ENCODE data around the gene ARAP2.

Gene ARAP2

GRCh38 chr4:36264207-36264826 lies 20.0 kb upstream of the ARAP2 start:
- DNase-seq, result no peak

DNA sequence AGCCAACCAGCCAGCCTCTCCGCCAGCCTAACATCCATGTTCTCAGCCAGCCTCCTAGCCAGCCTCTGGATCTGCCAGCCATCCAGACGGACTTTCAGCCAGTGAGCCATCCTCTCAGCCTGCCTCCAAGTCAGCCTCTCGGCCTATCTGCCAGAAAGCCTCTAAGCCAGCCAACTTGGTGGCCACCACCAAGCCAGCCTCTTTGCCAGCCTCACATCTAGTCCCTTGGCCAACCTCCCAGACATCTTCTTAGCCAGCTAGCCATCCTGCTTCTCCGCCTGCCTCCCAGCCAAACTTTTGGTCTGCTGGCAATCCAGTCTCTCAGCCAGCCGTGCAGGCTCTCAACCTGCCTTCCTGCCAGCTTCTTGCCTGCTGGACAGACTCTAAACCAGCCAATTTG lies 16.4 kb upstream of the ARAP2 start:
- no peak for DNase-seq

GRCh38 chr4:36256398-36256891 lies 12.1 kb upstream of the ARAP2 start:
- DNase-seq, result peak in 1 of 2 donors; percentile 3

- peak; percentile 22 to 45 for DNase-seq
Measured at GRCh38 chr4:36255577-36255976, 11.3 kb upstream of the ARAP2 start.

GRCh38 chr4:36254371-36254770 lies 10.1 kb upstream of the ARAP2 start:
- no peak for DNase-seq

DNA sequence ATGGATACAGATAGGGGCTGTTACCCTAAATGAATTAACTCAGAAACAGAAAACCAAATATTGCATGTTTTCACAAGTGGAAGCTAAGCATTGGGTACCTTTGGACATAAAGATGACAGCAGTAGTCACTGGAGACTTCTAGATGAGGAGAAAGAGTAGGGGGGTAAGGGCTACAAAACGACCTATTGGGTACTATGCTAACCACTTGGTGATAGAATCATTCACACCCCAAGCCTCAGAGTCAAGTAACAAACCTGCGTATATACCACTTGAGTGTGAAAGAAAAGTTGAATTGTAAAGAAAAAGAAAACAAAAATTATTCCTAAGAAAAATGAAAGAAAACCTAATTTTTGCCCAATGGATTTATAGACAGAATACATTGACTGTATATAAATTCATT lies 7.7 kb upstream of the ARAP2 start:
- DNase-seq, result no peak

- no peak for DNase-seq
Measured at GRCh38 chr4:36249610-36250009, 5.3 kb upstream of the ARAP2 start.

DNA sequence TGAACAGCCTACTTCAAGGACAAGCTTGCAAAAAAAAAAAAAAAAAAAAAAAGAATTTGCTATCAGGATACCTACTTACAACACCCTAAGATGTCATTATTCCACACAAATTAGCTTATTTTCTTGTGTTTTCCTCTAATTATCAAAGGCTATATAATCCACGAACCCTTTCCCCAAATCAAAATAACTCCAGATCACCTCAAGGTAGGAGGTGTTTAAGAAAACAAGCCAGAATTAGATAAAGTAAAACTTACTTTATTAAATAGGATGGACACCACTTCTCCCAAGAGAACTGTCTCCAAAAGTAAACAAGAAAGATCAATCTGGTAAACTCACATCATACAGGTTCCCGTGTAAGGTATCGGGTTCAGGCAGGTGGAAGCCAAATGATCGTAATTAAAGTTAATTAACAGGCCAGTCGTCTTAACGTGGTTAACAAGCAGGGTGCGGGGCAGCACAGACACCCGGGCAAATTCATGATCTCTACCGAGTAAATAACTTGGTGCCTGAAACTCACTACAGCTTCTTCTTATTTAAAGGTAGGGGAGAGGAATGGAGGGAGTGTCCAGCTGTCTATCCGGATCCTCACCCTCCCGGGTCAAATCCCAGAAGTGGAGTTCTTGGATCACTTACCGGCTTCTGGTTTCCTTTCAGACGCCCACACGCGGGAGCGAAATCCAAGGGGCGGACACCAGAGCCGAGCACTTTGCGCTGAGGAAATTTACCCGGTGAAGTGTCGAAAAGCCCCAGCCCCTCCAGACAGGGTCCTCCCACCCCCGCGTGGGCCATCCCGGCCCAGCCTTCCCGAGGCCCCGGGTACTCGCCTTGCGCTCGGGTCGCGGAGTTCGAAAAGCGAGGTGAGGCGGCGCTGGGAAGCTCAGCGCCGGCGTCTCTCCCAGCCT lies 708 bp downstream of the ARAP2 start:
- DNase-seq, result peak; percentile 61 to 63

DNA sequence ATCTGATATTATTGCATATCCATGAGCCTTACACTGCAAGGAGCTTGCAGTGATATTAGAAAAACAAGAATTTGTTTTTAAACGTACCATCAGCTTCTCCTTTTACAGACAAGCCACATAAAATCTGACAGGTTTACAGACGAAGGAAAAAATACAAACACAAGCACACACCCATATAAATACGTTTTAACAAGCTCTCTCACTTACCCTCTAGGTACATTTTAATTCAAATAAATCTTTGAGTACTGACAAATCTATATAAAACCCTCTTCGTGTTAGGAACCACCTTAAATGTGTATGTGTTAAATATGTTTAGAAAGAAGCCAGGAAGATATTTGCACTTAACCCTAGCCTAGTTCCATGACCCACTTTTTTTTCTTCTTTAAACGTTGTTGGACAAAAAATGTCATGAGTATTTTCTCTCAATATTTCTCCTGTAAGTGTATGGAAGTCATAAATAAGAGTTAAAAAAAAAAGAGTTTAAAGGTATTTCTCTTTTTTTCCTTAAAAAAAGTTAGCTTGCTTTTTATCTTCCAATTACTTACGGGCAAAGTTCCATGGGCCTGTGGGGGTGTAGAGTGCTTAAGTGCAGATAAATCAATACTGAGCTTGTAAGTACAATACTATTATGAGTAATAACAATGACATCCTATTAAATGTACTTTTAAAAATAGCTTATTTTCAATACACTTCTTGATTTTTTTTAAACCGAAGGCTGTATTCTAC lies 1.5 kb downstream of the ARAP2 start:
- no peak for DNase-seq

DNA sequence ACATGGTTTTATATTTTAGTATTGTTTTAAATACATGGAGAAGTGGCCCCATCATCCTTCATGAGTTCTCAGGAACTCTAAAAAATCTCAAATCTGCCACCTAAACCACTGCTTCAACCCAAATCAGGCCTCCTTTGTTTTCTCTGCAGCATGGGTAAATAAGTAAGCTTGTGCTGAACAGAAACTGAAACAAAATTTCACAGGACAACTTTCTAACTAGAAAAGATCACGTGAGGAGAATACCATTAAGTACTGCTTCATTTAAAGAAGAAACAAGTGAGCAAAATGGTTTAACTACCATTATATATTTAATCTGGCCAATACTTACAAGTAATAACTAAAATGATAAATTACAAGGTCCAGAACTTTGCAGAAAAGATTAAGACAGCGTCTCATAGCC lies 2.5 kb downstream of the ARAP2 start:
- no peak for DNase-seq

DNA sequence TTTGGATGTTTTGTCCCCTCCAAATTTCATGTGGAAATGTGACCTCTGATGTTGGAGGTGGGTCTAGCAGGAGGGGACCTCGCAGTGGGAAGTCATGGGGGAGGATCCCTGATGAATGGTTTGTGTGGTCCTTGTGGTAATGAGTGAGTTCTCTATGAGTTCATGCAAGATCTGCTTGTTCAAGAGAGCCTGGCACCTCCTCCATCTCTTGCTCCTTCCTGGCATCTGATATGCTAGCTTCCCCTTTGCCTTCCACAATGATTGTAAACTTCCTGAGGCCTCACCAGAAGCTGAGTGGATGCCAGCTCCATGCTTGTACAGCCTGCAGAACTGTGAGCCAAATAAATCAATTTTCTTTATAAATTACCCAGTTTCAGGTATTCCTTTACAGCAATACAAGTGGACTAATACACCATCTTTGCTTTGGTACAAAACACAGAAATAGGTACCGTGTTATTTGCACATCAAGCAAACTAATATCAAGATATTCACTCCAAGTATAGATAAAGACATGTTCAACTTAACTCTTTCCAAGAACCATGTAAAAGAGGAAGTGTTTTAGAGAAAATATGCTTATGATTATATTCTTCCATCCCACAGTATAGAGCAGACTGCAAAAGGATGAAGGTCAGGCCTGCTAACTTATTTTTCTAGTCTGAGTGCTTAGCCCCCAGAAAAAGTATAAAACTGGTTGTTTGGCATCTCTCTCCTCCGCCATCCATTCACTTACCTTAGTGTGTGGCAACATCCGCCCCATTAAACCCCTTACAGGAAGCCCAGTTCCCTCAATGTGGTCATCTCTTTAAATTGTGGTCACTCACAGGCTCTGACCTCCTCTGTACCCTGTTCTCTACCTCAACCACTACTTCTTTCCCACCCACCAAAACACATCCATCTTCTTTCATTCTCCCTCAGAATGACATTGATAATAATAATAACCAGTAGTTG lies 6.7 kb downstream of the ARAP2 start:
- DNase-seq, result no peak

- DNase-seq, result no peak
Measured at GRCh38 chr4:36236159-36236558, 8.2 kb downstream of the ARAP2 start.

- no peak for DNase-seq
Measured at GRCh38 chr4:36235306-36235705, 9.0 kb downstream of the ARAP2 start.

DNA sequence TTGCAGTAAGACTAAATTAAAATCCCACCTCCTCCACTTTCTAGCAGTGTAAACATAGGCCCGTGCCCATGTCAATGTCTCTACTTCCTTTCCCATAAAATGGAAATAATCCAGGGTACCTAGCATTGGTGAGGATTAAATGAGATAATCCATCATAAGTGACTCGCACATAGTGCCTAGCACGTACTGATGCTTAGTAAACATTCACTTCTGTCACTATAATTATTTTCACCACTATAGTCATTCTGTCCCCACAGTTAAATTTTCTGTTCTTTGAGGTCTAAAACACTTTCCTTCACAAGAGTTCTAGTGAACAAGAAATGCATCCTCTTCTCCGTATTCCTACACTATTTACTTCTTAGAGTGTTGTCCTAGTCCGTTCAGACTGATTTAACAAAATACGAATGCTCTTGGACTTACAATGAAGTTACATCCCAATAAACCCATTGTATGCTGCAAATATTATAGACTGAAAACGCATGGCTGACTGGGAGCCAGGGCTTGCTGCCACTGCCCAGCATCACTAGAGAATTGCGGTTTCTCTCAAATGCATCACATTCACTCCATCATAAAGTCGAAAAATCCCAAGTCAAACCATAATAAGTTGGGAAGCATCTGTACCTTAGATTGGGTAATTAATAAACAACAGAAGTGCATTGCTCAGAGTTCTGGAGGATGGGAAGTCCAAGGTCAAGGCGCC lies 10.6 kb downstream of the ARAP2 start:
- DNase-seq, result no peak

GRCh38 chr4:36230534-36230933 lies 13.8 kb downstream of the ARAP2 start:
- DNase-seq, result no peak

DNA sequence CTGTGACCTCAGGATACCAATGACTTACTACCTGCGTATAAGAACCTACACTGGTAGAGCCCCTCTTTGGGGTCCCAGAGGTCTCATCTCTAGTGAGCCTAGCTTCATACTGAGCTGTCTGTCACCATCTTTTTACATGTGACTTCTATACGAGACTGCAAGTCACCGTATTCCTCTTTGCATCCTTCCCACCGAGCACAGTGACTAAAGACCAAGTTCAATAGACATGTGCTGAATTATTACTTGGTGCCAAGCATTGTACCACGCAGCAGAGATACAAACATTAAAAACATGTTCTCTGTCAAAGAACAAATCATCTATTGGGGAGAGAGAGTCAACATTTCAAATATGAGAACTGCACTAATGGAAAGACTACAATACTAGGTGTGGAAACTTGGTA lies 16.4 kb downstream of the ARAP2 start:
- no peak for DNase-seq

- no peak for DNase-seq
Measured at GRCh38 chr4:36226430-36227227, 17.7 kb downstream of the ARAP2 start.

DNA sequence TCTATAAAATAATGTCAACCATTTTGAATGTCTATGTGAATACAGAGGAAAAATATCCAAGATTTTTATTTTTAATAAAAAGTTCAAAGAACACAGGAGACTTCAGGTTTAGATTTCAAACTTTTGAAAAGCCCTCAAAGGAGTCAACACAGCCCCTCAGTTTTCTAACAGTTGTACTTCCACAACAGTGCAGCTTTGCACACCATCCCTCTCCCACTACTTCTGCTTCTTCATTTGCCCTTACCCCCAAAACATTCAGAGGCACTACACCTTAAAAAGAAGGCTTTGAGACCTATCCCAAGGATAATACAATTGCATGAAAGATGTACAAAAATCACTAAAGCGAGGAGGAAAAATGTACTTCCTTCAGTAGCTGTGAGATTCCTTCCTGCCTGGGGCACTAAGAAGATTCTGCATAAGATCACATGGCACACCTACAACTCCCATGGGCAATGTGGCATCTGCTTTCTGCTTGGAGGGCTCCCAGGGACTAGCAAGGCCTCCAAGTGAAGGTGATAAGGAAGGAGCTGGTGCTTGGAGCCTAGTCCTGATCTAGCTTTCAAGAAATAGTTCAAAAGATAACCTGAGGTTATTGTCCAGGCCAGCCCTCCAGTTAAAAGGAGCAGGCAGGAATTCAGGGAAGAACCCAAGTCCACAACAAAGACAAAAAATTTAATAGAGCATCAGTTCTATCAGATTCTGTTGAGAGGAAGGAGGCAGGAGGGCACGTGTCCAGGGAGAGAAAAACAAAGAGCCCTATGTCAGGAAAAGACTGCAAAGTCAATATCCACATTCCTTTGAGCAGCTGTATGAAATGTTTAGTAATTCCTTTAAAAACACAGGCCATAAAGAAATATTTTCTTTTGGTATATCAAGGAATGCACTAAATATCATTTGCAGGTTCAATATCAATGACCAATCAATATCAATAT lies 19.1 kb downstream of the ARAP2 start:
- no peak for DNase-seq

- DNase-seq, result no peak
Measured at GRCh38 chr4:36222702-36223101, 21.6 kb downstream of the ARAP2 start.

DNA sequence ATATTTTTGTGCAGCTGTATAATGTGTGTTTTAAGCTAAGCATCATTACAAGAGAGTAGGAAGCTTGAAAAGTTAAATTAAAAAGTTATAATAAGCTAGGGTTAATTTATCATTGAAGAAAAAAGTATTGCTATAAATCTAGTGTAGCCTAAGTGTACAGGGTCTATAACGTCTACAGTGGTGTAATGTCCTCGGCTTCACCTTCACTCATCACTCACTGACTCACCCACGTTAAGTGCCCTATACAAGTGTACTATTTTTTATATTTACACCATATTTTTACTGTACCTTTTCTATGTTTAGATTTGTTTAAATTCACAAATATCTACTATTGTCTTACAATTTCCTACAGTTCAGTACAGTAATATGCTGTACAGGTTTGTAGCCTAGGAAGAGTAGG lies 23.5 kb downstream of the ARAP2 start:
- no peak for DNase-seq

All from stimulated activated CD4-positive, alpha-beta T cell treated with anti-CD3 and anti-CD28 coated beads, Interleukin-2, amount 100 ng/mL, for 24 hours (primary cell).